HepG2 (cell line): Measurements from ENCODE around the gene EPHA4.

Experiments used
- FOXM1 ChIP-seq: sonication (generic); formaldehyde crosslinking; IDR thresholded peaks from 2 replicates; pipeline ENCODE4 v1.5.0; 2020; ENCODE audit warnings: missing genetic modification reagents
- GTF2F1 ChIP-seq: fragments of 150-350 bp; IDR thresholded peaks from 2 replicates; pipeline ENCODE4 v1.6.1; 2014; ENCODE audit warnings: low read length
- KLF13 ChIP-seq: sonication (generic); formaldehyde crosslinking; IDR thresholded peaks from 2 replicates; pipeline ENCODE4 v1.4.0; 2020; ENCODE audit warnings: mild to moderate bottlenecking, missing genetic modification reagents
- POLR2A ChIP-seq, 2 experiments: IDR thresholded peaks; 2 replicates each; pipeline ENCODE4 v1.6.1; 2011; ENCODE audit warnings: low read depth in 2 of 2, low read length in 2 of 2, mild to moderate bottlenecking in 1 of 2, moderate library complexity in 1 of 2; ENCODE audit not compliant: insufficient read depth in 1 of 2
- POLR2AphosphoS2 ChIP-seq: IDR thresholded peaks from 2 replicates; pipeline ENCODE4 v1.6.1; 2011; ENCODE audit warnings: low read depth, low read length, improper control_type of control experiment
- ZNF263 ChIP-seq: sonication (generic); formaldehyde crosslinking; IDR thresholded peaks from 2 replicates; pipeline ENCODE4 v1.4.0; 2020; ENCODE audit warnings: missing genetic modification reagents
- ZNF3 ChIP-seq: IDR thresholded peaks from 2 replicates; pipeline ENCODE4 v1.7.0; 2017; ENCODE audit warnings: inconsistent platforms
- ZNF441 ChIP-seq: sonication (generic); formaldehyde crosslinking; IDR thresholded peaks from 2 replicates; pipeline ENCODE4 v1.7.0; 2021; ENCODE audit warnings: missing genetic modification reagents, borderline replicate concordance
- TF ChIP-seq, protein P1 (sequence below): sonication (generic); formaldehyde crosslinking; IDR thresholded peaks from 2 replicates; pipeline ENCODE4 v1.4.0; 2020; ENCODE audit warnings: missing genetic modification reagents
- TF ChIP-seq, protein P2 (sequence below): sonication (generic); formaldehyde crosslinking; IDR thresholded peaks from 2 replicates; pipeline ENCODE4 v1.5.0; 2020; ENCODE audit warnings: mild to moderate bottlenecking, missing genetic modification reagents
- TF ChIP-seq, protein P3 (sequence below), 2 experiments: fragments of 450-650 bp in 1 of 2; sonication (generic) in 1 of 2; formaldehyde crosslinking in 1 of 2; IDR thresholded peaks; 2 replicates each; pipeline versions ENCODE4 v1.6.1 to v1.8.0; 2016 to 2022; ENCODE audit warnings: antibody characterized with exemption in 1 of 2, mild to moderate bottlenecking in 1 of 2, missing genetic modification reagents in 1 of 2
- TF ChIP-seq, protein P4 (sequence below): sonication (generic); formaldehyde crosslinking; IDR thresholded peaks from 2 replicates; pipeline ENCODE4 v1.5.0; 2020; ENCODE audit warnings: mild to moderate bottlenecking, missing genetic modification reagents, moderate library complexity
- TF ChIP-seq, protein P5 (sequence below): sonication (generic); formaldehyde crosslinking; IDR thresholded peaks from 2 replicates; pipeline ENCODE4 v1.8.0; 2022; ENCODE audit warnings: mild to moderate bottlenecking, missing genetic modification reagents; ENCODE audit not compliant: insufficient replicate concordance

DNA sequence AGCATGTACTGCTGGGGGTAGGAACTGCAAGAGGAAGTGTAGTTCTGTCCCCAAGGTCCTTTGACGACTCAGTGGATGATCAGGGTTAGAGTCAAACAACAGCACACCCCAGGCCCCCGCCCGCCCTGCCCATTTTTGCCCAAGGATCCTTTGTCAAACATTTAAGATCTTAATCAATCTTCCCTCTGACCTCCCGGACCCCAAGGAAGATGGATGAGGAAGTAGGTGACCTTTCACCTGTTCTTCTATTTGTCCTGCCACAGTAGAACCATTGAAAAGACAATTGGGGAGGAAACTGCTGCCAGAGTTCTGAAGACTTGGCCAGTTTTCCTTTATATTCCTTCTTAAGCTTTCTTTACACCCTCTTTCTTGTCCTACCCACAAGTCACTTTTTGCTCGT is 12.1 kb downstream of the EPHA4 start:
- no peak for TF ChIP-seq ZNF263 (CRISPR knock-in tag)
- TF ChIP-seq ZNF441 (CRISPR knock-in tag), result no peak
- no peak for TF ChIP-seq KLF13 (CRISPR knock-in tag)
- TF ChIP-seq POLR2AphosphoS2, result no peak
- TF ChIP-seq, protein P1, sequence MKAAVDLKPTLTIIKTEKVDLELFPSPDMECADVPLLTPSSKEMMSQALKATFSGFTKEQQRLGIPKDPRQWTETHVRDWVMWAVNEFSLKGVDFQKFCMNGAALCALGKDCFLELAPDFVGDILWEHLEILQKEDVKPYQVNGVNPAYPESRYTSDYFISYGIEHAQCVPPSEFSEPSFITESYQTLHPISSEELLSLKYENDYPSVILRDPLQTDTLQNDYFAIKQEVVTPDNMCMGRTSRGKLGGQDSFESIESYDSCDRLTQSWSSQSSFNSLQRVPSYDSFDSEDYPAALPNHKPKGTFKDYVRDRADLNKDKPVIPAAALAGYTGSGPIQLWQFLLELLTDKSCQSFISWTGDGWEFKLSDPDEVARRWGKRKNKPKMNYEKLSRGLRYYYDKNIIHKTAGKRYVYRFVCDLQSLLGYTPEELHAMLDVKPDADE (CRISPR knock-in tag), result no peak
- TF ChIP-seq POLR2A (IDR thresholded peaks at IDR 0.05; ENCODE audit: insufficient read depth in 1 of 2, low read depth in 2 of 2, low read length in 2 of 2), result no peak
- TF ChIP-seq, protein P2, sequence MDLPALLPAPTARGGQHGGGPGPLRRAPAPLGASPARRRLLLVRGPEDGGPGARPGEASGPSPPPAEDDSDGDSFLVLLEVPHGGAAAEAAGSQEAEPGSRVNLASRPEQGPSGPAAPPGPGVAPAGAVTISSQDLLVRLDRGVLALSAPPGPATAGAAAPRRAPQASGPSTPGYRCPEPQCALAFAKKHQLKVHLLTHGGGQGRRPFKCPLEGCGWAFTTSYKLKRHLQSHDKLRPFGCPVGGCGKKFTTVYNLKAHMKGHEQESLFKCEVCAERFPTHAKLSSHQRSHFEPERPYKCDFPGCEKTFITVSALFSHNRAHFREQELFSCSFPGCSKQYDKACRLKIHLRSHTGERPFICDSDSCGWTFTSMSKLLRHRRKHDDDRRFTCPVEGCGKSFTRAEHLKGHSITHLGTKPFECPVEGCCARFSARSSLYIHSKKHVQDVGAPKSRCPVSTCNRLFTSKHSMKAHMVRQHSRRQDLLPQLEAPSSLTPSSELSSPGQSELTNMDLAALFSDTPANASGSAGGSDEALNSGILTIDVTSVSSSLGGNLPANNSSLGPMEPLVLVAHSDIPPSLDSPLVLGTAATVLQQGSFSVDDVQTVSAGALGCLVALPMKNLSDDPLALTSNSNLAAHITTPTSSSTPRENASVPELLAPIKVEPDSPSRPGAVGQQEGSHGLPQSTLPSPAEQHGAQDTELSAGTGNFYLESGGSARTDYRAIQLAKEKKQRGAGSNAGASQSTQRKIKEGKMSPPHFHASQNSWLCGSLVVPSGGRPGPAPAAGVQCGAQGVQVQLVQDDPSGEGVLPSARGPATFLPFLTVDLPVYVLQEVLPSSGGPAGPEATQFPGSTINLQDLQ (CRISPR knock-in tag), result no peak
- no peak for TF ChIP-seq FOXM1
- TF ChIP-seq, protein P3, sequence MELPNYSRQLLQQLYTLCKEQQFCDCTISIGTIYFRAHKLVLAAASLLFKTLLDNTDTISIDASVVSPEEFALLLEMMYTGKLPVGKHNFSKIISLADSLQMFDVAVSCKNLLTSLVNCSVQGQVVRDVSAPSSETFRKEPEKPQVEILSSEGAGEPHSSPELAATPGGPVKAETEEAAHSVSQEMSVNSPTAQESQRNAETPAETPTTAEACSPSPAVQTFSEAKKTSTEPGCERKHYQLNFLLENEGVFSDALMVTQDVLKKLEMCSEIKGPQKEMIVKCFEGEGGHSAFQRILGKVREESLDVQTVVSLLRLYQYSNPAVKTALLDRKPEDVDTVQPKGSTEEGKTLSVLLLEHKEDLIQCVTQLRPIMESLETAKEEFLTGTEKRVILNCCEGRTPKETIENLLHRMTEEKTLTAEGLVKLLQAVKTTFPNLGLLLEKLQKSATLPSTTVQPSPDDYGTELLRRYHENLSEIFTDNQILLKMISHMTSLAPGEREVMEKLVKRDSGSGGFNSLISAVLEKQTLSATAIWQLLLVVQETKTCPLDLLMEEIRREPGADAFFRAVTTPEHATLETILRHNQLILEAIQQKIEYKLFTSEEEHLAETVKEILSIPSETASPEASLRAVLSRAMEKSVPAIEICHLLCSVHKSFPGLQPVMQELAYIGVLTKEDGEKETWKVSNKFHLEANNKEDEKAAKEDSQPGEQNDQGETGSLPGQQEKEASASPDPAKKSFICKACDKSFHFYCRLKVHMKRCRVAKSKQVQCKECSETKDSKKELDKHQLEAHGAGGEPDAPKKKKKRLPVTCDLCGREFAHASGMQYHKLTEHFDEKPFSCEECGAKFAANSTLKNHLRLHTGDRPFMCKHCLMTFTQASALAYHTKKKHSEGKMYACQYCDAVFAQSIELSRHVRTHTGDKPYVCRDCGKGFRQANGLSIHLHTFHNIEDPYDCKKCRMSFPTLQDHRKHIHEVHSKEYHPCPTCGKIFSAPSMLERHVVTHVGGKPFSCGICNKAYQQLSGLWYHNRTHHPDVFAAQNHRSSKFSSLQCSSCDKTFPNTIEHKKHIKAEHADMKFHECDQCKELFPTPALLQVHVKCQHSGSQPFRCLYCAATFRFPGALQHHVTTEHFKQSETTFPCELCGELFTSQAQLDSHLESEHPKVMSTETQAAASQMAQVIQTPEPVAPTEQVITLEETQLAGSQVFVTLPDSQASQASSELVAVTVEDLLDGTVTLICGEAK (IDR thresholded peaks at IDR 0.05), result no peak
- TF ChIP-seq, protein P3 (CRISPR knock-in tag; IDR thresholded peaks at IDR 0.05), result no peak
- TF ChIP-seq, protein P4, sequence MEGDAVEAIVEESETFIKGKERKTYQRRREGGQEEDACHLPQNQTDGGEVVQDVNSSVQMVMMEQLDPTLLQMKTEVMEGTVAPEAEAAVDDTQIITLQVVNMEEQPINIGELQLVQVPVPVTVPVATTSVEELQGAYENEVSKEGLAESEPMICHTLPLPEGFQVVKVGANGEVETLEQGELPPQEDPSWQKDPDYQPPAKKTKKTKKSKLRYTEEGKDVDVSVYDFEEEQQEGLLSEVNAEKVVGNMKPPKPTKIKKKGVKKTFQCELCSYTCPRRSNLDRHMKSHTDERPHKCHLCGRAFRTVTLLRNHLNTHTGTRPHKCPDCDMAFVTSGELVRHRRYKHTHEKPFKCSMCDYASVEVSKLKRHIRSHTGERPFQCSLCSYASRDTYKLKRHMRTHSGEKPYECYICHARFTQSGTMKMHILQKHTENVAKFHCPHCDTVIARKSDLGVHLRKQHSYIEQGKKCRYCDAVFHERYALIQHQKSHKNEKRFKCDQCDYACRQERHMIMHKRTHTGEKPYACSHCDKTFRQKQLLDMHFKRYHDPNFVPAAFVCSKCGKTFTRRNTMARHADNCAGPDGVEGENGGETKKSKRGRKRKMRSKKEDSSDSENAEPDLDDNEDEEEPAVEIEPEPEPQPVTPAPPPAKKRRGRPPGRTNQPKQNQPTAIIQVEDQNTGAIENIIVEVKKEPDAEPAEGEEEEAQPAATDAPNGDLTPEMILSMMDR (CRISPR knock-in tag), result no peak
- TF ChIP-seq, protein P5, sequence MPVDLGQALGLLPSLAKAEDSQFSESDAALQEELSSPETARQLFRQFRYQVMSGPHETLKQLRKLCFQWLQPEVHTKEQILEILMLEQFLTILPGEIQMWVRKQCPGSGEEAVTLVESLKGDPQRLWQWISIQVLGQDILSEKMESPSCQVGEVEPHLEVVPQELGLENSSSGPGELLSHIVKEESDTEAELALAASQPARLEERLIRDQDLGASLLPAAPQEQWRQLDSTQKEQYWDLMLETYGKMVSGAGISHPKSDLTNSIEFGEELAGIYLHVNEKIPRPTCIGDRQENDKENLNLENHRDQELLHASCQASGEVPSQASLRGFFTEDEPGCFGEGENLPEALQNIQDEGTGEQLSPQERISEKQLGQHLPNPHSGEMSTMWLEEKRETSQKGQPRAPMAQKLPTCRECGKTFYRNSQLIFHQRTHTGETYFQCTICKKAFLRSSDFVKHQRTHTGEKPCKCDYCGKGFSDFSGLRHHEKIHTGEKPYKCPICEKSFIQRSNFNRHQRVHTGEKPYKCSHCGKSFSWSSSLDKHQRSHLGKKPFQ, result no peak
- TF ChIP-seq ZNF3, result no peak
- no peak for TF ChIP-seq GTF2F1
